DOHH2 (cell line): ENCODE data around the gene RHOG.

Source experiments
- EZH2phosphoT487 ChIP-seq: fragments of 200-600 bp; sonication (generic); IDR thresholded peaks from 2 replicates; pipeline ENCODE4 v1.6.1; 2017; ENCODE audit warnings: borderline replicate concordance, mild to moderate bottlenecking, antibody characterized with exemption, low read length, moderate library complexity, mixed read lengths
- TF ChIP-seq, protein P1 (sequence below): fragments of 200-600 bp; sonication (generic); IDR thresholded peaks from one replicate; pipeline ENCODE4 v1.5.1; 2014; ENCODE audit warnings: antibody characterized with exemption, mild to moderate bottlenecking, low read depth, low read length; ENCODE audit not compliant: poor library complexity, severe bottlenecking

DNA sequence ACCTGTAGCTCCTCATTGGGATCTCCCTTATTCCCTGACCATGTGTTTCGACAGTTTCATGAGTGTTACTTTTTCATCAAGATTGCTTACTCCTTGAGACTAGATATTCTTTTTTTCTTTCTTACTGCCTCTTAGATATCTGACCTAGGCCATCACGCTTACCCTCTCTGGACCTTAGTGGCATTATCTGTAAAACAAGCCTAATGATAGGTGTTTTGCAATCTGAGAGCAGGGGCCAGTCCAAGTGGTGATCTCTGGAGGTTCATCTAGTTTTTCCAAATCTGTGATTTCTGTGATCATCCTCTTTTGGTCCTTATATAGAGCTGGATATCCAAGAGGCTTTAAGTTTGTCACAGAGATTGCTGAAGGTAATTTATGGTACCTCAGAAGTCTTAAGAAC is 49.3 kb upstream of the RHOG start:
- TF ChIP-seq, protein P1, sequence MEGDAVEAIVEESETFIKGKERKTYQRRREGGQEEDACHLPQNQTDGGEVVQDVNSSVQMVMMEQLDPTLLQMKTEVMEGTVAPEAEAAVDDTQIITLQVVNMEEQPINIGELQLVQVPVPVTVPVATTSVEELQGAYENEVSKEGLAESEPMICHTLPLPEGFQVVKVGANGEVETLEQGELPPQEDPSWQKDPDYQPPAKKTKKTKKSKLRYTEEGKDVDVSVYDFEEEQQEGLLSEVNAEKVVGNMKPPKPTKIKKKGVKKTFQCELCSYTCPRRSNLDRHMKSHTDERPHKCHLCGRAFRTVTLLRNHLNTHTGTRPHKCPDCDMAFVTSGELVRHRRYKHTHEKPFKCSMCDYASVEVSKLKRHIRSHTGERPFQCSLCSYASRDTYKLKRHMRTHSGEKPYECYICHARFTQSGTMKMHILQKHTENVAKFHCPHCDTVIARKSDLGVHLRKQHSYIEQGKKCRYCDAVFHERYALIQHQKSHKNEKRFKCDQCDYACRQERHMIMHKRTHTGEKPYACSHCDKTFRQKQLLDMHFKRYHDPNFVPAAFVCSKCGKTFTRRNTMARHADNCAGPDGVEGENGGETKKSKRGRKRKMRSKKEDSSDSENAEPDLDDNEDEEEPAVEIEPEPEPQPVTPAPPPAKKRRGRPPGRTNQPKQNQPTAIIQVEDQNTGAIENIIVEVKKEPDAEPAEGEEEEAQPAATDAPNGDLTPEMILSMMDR: no peak
- TF ChIP-seq EZH2phosphoT487: no peak
